Measurements from ENCODE around the gene ALDH8A1.

Gene ALDH8A1

GRCh38 chr6:134918418-134918961 lies 31.4 kb downstream of the ALDH8A1 start:
- no peak overlapping the region for H3K4me2 ChIP-seq (ENCODE audit: low read length)
- H3K36me3 ChIP-seq (ENCODE audit: control insufficient read depth in 1 of 2, insufficient read depth in 2 of 2, low read length in 2 of 2), result no peaks in the 10 kb centered on the region
- H3K79me1 ChIP-seq (ENCODE audit: low read length), result no peaks in the 10 kb centered on the region
- no peak overlapping the region for H2BK120ac ChIP-seq (ENCODE audit: insufficient read depth, low read length, poor library complexity)
- H3K18ac ChIP-seq (ENCODE audit: low read length), result no peak overlapping the region
- H4K8ac ChIP-seq (ENCODE audit: low read depth, low read length), result no peak overlapping the region
- no peak overlapping the region for H3K4ac ChIP-seq (ENCODE audit: low read depth, low read length)
- no peak overlapping the region for H4K91ac ChIP-seq (ENCODE audit: low read depth, low read length)
- no peaks in the 10 kb centered on the region for H3K9me3 ChIP-seq (ENCODE audit: insufficient read depth, low read depth, low read length)
- no peak overlapping the region for H2BK5ac ChIP-seq (ENCODE audit: low read depth, low read length, poor library complexity)
- H3K14ac ChIP-seq (ENCODE audit: low read length), result no peak overlapping the region
- no peaks in the 10 kb centered on the region for H3K4me1 ChIP-seq (ENCODE audit: control insufficient read depth in 1 of 2, insufficient read depth in 2 of 2, low read length in 2 of 2)
- peak in 1 of 2 donors; percentile 45 for DNase-seq
- H2BK12ac ChIP-seq (ENCODE audit: low read length), result no peak overlapping the region
- H3K23ac ChIP-seq (ENCODE audit: low read length), result no peak overlapping the region
- WGBS (ENCODE audit: extremely low coverage, insufficient coverage, insufficient read length), result no CpG with 5 or more reads among the region's 17 CpGs
- no peak overlapping the region for H2AK5ac ChIP-seq (ENCODE audit: low read length)
- no peak overlapping the region for H3K4me3 ChIP-seq (ENCODE audit: low read depth, low read length)
- H4K12ac ChIP-seq (ENCODE audit: low read depth, low read length), result no peak overlapping the region
- H3K79me2 ChIP-seq (ENCODE audit: control insufficient read depth, insufficient read depth, low read length, poor library complexity), result no peaks in the 10 kb centered on the region
- no peaks in the 10 kb centered on the region for H3K27me3 ChIP-seq (ENCODE audit: insufficient read depth, low read length)
- H3K9ac ChIP-seq (ENCODE audit: low read length), result no peak overlapping the region
- no peak overlapping the region for H2AFZ ChIP-seq (ENCODE audit: insufficient read depth, low read length, poor library complexity)
- no peak overlapping the region for H3K27ac ChIP-seq (ENCODE audit: low read depth, low read length)

GRCh38 chr6:134911547-134911946 lies 38.4 kb downstream of the ALDH8A1 start:
- no peak overlapping the region for H2BK12ac ChIP-seq (ENCODE audit: low read length)
- H3K18ac ChIP-seq (ENCODE audit: low read length), result no peak overlapping the region
- H3K79me1 ChIP-seq (ENCODE audit: low read length), result no peaks in the 10 kb centered on the region
- no peak overlapping the region for H3K4me3 ChIP-seq (ENCODE audit: low read depth, low read length)
- no peaks in the 10 kb centered on the region for H3K79me2 ChIP-seq (ENCODE audit: control insufficient read depth, insufficient read depth, low read length, poor library complexity)
- H3K23ac ChIP-seq (ENCODE audit: low read length), result no peak overlapping the region
- H3K9me3 ChIP-seq (ENCODE audit: insufficient read depth, low read depth, low read length), result no peaks in the 10 kb centered on the region
- peak overlapping the region; percentile 46 for H2AK5ac ChIP-seq (ENCODE audit: low read length)
- no peaks in the 10 kb centered on the region for H3K36me3 ChIP-seq (ENCODE audit: control insufficient read depth in 1 of 2, insufficient read depth in 2 of 2, low read length in 2 of 2)
- peaks cover 3 to 4% of the 10 kb centered on the region in 2 experiments for H3K4me1 ChIP-seq (ENCODE audit: control insufficient read depth in 1 of 2, insufficient read depth in 2 of 2, low read length in 2 of 2)
- H3K4me2 ChIP-seq (ENCODE audit: low read length), result no peak overlapping the region
- H2AFZ ChIP-seq (ENCODE audit: insufficient read depth, low read length, poor library complexity), result no peak overlapping the region
- H3K14ac ChIP-seq (ENCODE audit: low read length), result no peak overlapping the region
- no CpG with 5 or more reads among the region's 1 CpG for WGBS (ENCODE audit: extremely low coverage, insufficient coverage, insufficient read length)
- H3K27ac ChIP-seq (ENCODE audit: low read depth, low read length), result no peak overlapping the region
- H3K27me3 ChIP-seq (ENCODE audit: insufficient read depth, low read length), result no peaks in the 10 kb centered on the region
- H4K8ac ChIP-seq (ENCODE audit: low read depth, low read length), result no peak overlapping the region
- H3K4ac ChIP-seq (ENCODE audit: low read depth, low read length), result no peak overlapping the region
- H3K9ac ChIP-seq (ENCODE audit: low read length), result no peak overlapping the region
- DNase-seq, result no peak
- H2BK120ac ChIP-seq (ENCODE audit: insufficient read depth, low read length, poor library complexity), result peak overlapping the region; percentile 13
- no peak overlapping the region for H4K12ac ChIP-seq (ENCODE audit: low read depth, low read length)
- no peak overlapping the region for H4K91ac ChIP-seq (ENCODE audit: low read depth, low read length)
- H2BK5ac ChIP-seq (ENCODE audit: low read depth, low read length, poor library complexity), result no peak overlapping the region

GRCh38 chr6:134910593-134910935 lies 39.3 kb downstream of the ALDH8A1 start:
- DNase-seq, result no peak
- H3K4me2 ChIP-seq (ENCODE audit: low read length), result no peak overlapping the region
- H3K27me3 ChIP-seq (ENCODE audit: insufficient read depth, low read length), result no peaks in the 10 kb centered on the region
- H3K79me2 ChIP-seq (ENCODE audit: control insufficient read depth, insufficient read depth, low read length, poor library complexity), result no peaks in the 10 kb centered on the region
- H3K14ac ChIP-seq (ENCODE audit: low read length), result no peak overlapping the region
- H3K4me3 ChIP-seq (ENCODE audit: low read depth, low read length), result no peak overlapping the region
- no peak overlapping the region for H4K91ac ChIP-seq (ENCODE audit: low read depth, low read length)
- no peaks in the 10 kb centered on the region for H3K79me1 ChIP-seq (ENCODE audit: low read length)
- peaks cover 1% of the 10 kb centered on the region for H3K9me3 ChIP-seq (ENCODE audit: insufficient read depth, low read depth, low read length)
- H3K23ac ChIP-seq (ENCODE audit: low read length), result no peak overlapping the region
- H3K27ac ChIP-seq (ENCODE audit: low read depth, low read length), result no peak overlapping the region
- no peak overlapping the region for H3K9ac ChIP-seq (ENCODE audit: low read length)
- H2AFZ ChIP-seq (ENCODE audit: insufficient read depth, low read length, poor library complexity), result no peak overlapping the region
- peaks cover 3 to 4% of the 10 kb centered on the region in 2 experiments for H3K4me1 ChIP-seq (ENCODE audit: control insufficient read depth in 1 of 2, insufficient read depth in 2 of 2, low read length in 2 of 2)
- H3K4ac ChIP-seq (ENCODE audit: low read depth, low read length), result no peak overlapping the region
- no CpG with 5 or more reads among the region's 1 CpG for WGBS (ENCODE audit: extremely low coverage, insufficient coverage, insufficient read length)
- H2BK5ac ChIP-seq (ENCODE audit: low read depth, low read length, poor library complexity), result no peak overlapping the region
- no peaks in the 10 kb centered on the region for H3K36me3 ChIP-seq (ENCODE audit: control insufficient read depth in 1 of 2, insufficient read depth in 2 of 2, low read length in 2 of 2)
- no peak overlapping the region for H4K12ac ChIP-seq (ENCODE audit: low read depth, low read length)
- H2BK12ac ChIP-seq (ENCODE audit: low read length), result no peak overlapping the region
- H2AK5ac ChIP-seq (ENCODE audit: low read length), result no peak overlapping the region
- no peak overlapping the region for H4K8ac ChIP-seq (ENCODE audit: low read depth, low read length)
- no peak overlapping the region for H3K18ac ChIP-seq (ENCODE audit: low read length)
- no peak overlapping the region for H2BK120ac ChIP-seq (ENCODE audit: insufficient read depth, low read length, poor library complexity)

- Histone ChIP-seq H3K36me3 (ENCODE audit: control insufficient read depth in 1 of 2, insufficient read depth in 2 of 2, low read length in 2 of 2) (no peaks in the 10 kb centered on the region), H3K14ac (ENCODE audit: low read length) (no peak overlapping the region), H3K9ac (ENCODE audit: low read length) (no peak overlapping the region), H4K91ac (ENCODE audit: low read depth, low read length) (no peak overlapping the region), H2BK5ac (ENCODE audit: low read depth, low read length, poor library complexity) (no peak overlapping the region), H3K79me1 (ENCODE audit: low read length) (no peaks in the 10 kb centered on the region), H3K18ac (ENCODE audit: low read length) (no peak overlapping the region), H2BK12ac (ENCODE audit: low read length) (no peak overlapping the region), H4K8ac (ENCODE audit: low read depth, low read length) (no peak overlapping the region), H3K27ac (ENCODE audit: low read depth, low read length) (no peak overlapping the region), H3K79me2 (ENCODE audit: control insufficient read depth, insufficient read depth, low read length, poor library complexity) (no peaks in the 10 kb centered on the region), H3K4me2 (ENCODE audit: low read length) (no peak overlapping the region), H4K12ac (ENCODE audit: low read depth, low read length) (no peak overlapping the region), H2AFZ (ENCODE audit: insufficient read depth, low read length, poor library complexity) (no peak overlapping the region), H3K4me1 (ENCODE audit: control insufficient read depth in 1 of 2, insufficient read depth in 2 of 2, low read length in 2 of 2) (peaks cover 3 to 4% of the 10 kb centered on the region in 2 experiments), H2AK5ac (ENCODE audit: low read length) (no peak overlapping the region), H3K4ac (ENCODE audit: low read depth, low read length) (no peak overlapping the region), H2BK120ac (ENCODE audit: insufficient read depth, low read length, poor library complexity) (no peak overlapping the region), H3K23ac (ENCODE audit: low read length) (peak overlapping the region; percentile 81), H3K27me3 (ENCODE audit: insufficient read depth, low read length) (no peaks in the 10 kb centered on the region), H3K9me3 (ENCODE audit: insufficient read depth, low read depth, low read length) (peaks cover 2% of the 10 kb centered on the region), H3K4me3 (ENCODE audit: low read depth, low read length) (no peak overlapping the region)
- no peak for DNase-seq
- WGBS (ENCODE audit: extremely low coverage, insufficient coverage, insufficient read length), result no CpG with 5 or more reads among the region's 11 CpGs
Measured at GRCh38 chr6:134909701-134910592, 40.0 kb downstream of the ALDH8A1 start.
